ENCODE measurements around the gene WDR62. TPM values are rescaled to one million over a fixed set of nuclear protein-coding genes. Genes with fewer than 3 reads are reported as not detected.

Gene WDR62
- total RNA-seq, 4 donors from 2014 or later: 0.17 to 0.62 (median 0.29) TPM

GRCh38 chr19:36009633-36010379, 44.9 kb upstream of the WDR62 start:
- Histone ChIP-seq H3K27ac (peak overlapping the region; percentile 55 to 82 (median 81)), H3K4me1 (peaks cover 0 to 38% (median 16%) of the 10 kb centered on the region in 3 donors), H3K27me3 (no peaks in the 10 kb centered on the region), H3K4me3 (peak overlapping the region; percentile 28 to 52), H3K9me3 (no peaks in the 10 kb centered on the region), H3K36me3 (no peaks in the 10 kb centered on the region)
- TF ChIP-seq POLR2AphosphoS5 (IDR thresholded peaks at IDR 0.05): no peak
- TF ChIP-seq POLR2A (IDR thresholded peaks at IDR 0.05): no peak
- TF ChIP-seq, protein P1, sequence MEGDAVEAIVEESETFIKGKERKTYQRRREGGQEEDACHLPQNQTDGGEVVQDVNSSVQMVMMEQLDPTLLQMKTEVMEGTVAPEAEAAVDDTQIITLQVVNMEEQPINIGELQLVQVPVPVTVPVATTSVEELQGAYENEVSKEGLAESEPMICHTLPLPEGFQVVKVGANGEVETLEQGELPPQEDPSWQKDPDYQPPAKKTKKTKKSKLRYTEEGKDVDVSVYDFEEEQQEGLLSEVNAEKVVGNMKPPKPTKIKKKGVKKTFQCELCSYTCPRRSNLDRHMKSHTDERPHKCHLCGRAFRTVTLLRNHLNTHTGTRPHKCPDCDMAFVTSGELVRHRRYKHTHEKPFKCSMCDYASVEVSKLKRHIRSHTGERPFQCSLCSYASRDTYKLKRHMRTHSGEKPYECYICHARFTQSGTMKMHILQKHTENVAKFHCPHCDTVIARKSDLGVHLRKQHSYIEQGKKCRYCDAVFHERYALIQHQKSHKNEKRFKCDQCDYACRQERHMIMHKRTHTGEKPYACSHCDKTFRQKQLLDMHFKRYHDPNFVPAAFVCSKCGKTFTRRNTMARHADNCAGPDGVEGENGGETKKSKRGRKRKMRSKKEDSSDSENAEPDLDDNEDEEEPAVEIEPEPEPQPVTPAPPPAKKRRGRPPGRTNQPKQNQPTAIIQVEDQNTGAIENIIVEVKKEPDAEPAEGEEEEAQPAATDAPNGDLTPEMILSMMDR (IDR thresholded peaks at IDR 0.05): no peak
- no peak for TF ChIP-seq EP300 (IDR thresholded peaks at IDR 0.05)
- ATAC-seq: no peak
- 64 to 67% methylated on average over 1 to 9 of the region's 15 CpGs for WGBS, 2 donors (ENCODE audit: low coverage in 1 of 2)

GRCh38 chr19:36010402-36010801, 44.3 kb upstream of the WDR62 start:
- ATAC-seq: no peak
- TF ChIP-seq POLR2AphosphoS5 (IDR thresholded peaks at IDR 0.05): no peak
- TF ChIP-seq POLR2A (IDR thresholded peaks at IDR 0.05): no peak
- TF ChIP-seq EP300 (IDR thresholded peaks at IDR 0.05): no peak
- TF ChIP-seq, protein P1 (IDR thresholded peaks at IDR 0.05): no peak
- Histone ChIP-seq H3K4me1 (peaks cover 0 to 40% (median 16%) of the 10 kb centered on the region in 3 donors), H3K4me3 (no peak overlapping the region), H3K27ac (peak overlapping the region in 3 of 4 donors; percentile 81 to 82 (median 81)), H3K27me3 (no peaks in the 10 kb centered on the region), H3K9me3 (no peaks in the 10 kb centered on the region), H3K36me3 (peaks cover 0 to under 1% of the 10 kb centered on the region in 2 donors)
- 91 to 100% methylated on average over 1 to 6 of the region's 11 CpGs for WGBS, 2 donors (ENCODE audit: low coverage in 1 of 2)

DNA sequence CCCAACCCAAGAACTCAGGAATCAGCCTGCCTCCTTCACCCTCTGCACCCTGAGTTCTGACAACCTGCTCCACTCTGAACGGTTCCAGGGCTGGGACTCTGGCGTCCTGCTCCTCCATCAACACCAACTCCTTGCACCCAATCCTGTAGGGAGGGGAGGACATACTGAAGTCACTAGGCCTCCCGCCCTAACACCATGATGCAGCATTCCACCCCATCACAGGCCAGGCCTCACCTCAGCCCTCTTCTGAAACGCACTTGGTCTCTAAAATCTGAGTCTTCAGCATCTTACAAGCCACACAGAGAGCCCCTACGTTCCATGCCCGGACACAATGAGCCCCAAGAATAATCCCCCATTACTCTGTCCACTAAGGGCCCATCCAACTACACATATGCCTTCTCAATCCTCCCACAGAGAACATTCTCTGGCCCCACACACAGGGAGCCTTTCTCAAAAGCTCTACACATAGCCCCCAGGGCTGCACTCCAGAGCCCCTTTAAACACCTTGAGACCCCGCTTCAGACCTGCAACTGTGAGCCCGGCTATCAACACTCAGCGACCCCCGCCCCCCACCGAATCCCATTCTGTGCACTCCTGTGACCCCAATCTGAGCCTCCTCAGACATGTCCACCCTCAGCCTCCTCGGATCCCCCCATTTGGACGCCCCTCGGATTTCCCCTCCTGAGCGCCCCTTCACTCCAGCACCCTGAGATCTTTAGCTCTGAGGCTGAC, 41.3 kb upstream of the WDR62 start:
- 5 to 23% methylated on average over 7 to 11 of the region's 15 CpGs for WGBS, 2 donors (ENCODE audit: low coverage in 1 of 2)
- peaks cover 0 to 31% of the 10 kb centered on the region in 2 donors for H3K36me3 ChIP-seq
- no peaks in the 10 kb centered on the region for H3K9me3 ChIP-seq
- H3K4me1 ChIP-seq: peaks cover 0 to 39% (median 16%) of the 10 kb centered on the region in 3 donors
- no peaks in the 10 kb centered on the region for H3K27me3 ChIP-seq
- peak overlapping the region; percentile 74 to 87 (median 86) for H3K27ac ChIP-seq
- peak overlapping the region; percentile 52 to 71 for H3K4me3 ChIP-seq
- TF ChIP-seq POLR2AphosphoS5 (IDR thresholded peaks at IDR 0.05) (no peak), POLR2A (IDR thresholded peaks at IDR 0.05) (no peak), EP300 (IDR thresholded peaks at IDR 0.05) (no peak)
- TF ChIP-seq, protein P1 (IDR thresholded peaks at IDR 0.05): no peak
- no peak for ATAC-seq

DNA sequence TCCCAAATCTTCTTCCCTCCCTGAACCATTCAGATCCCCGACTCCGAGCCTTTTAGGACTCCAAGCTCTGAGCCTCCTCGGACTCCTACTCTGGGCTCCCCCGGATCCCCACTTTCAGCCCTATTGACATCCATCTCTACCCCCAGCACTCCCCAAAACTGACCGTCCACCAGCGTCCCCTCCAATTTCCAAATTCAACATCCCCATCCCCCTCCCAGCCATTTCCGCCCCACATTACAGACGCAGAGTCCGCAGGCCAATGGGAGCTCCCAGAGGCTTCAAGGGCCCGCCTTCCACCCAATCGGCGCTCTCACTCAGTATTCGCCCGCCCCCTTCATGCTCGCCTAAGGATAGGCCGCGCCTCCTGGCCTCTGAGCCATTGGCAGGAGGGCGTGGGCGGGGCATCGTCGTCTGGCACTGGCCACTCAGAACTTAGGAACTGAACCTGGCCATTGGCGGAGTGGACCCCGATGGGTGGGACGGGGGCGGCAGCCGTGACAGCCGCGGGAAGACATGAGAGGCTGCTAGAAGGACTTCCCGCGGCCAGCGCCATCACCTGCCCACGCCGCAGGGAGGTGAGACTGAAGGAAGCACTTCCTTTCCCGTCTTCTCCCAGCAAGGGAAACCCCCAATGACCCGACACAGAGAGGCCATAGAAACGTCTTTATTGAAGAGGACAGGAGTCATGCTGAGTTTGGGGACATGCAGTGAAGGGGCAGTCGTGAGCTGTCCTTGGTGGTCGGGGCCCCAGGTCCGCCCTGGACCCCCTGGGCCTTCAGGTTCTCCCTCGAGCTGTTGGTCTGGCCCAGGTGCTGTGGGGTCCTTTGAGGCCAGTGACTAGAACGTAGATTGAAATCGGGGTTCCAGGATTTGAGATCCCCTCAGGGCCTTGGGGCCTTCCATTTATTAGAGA, 40.4 kb upstream of the WDR62 start, which contains the start of gene ALKBH6:
TSS of gene ALKBH6 (minus strand) at position 202 of the 913 bp plus-strand sequence. CDS start 816 bp downstream, outside the sequence.
- peak; percentile 99 for ATAC-seq
- no peaks in the 10 kb centered on the region for H3K27me3 ChIP-seq
- H3K4me3 ChIP-seq: peak within 1 kb of the TSS; percentile 52 to 71
- TF ChIP-seq EP300 (IDR thresholded peaks at IDR 0.05) (no peak), POLR2A (IDR thresholded peaks at IDR 0.05) (peak; percentile 9 to 40), POLR2AphosphoS5 (IDR thresholded peaks at IDR 0.05) (peak; percentile 61)
- TF ChIP-seq, protein P1 (IDR thresholded peaks at IDR 0.05): peak in 1 of 4 experiments; percentile 20
- H3K36me3 ChIP-seq: peaks cover 0 to 39% of the 10 kb centered on the region in 2 donors
- no peaks in the 10 kb centered on the region for H3K9me3 ChIP-seq
- H3K27ac ChIP-seq: peak within 1 kb of the TSS; percentile 74 to 87 (median 86)
- 0 to 3% methylated on average over 9 to 10 of the region's 42 CpGs for WGBS, 2 donors (ENCODE audit: low coverage in 1 of 2)
- peaks cover 0 to 30% (median 16%) of the 10 kb centered on the region in 3 donors for H3K4me1 ChIP-seq
